D341Med (cell line): ENCODE data around the gene STX18.
A peak's percentile ranks its signal among the peaks of the same experiment; 100 is the strongest.
"Not testable (repeated sequence)": the region's sequence is repeated elsewhere in the genome, so short reads cannot be mapped to it uniquely, and the experiment has no call there.

Source experiments
- DNase-seq: peaks from one replicate; pipeline ENCODE4 v3.0.0; 2012; ENCODE audit warnings: low spot score

The STX18 gene

DNA sequence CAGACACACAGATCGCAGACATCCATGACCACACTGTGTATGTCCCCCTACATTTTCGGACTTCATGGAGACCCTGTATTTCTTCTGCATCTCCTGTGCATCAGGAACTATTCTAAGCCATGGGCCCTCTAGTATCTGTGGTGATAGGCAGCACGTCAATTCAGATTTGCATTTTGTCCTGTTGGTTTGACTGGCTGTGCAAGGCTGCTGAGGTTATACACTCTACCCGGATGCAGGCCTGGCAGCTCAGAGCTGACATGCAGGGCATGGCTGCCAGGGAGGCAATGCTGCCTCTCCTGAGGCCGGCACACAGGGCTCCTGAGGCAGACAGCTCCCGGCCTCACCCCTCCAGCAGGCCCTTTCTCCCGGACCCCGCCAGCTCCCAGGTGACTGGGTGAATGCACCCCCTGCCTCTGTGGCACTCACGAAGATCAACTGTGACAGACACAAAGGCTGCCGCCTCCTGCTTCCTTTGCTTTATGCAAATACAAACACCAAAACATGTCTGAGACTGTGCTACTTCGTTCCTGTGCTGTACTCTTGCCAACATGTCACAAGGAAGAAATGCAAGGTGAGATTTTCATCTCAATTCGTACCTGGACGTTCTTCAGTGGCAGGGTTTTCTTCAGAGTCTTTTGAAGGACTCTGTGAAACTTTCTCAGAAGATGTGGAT is 103.9 kb downstream of the STX18 start:
- no peak for DNase-seq

DNA sequence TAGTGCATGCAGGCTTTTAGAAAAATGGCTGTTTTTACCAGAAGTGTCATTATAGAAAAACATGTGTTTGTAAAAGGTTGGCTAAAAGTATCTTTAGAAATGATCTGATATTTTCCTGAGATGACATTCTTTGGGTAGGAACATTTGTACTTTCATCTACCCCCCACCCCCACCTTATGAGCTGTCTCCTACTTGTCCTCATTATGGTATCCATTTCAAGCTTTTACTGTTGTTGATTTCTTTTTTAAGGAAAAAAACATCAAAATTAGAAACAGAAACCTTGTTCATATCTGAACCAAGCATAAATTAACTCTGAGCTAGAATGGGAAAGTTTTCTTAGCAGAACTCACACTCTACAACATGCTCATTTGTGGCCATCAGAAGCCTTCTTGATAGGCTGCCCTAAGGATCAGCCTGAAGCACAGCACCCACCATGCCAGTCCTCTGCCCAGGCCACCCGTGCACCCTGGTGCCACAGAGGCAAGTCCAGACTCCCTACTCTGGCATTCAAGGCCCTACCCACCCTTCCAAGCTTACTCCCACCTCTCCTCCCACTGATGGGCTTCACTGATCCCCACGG is 105.5 kb downstream of the STX18 start:
- no peak for DNase-seq

DNA sequence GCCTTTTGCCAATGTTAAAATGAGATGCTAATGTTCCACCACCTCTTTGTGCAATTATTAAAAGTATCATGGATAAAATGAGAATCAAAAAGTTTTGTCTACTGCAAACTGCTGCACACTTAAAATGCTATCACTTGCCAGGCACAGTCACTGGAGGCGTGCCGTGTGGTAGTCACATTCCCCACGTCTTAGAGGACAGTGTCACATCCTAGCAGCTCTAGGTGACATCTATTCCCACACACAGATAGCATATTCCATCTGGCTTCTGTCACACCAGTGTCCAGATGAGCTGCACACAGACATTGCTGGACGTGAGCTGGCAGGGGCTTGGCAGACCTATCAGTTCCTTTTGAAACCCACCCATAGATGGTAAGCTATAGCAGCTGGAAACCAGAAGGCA is 107.9 kb downstream of the STX18 start:
- DNase-seq, result peak; percentile 8

DNA sequence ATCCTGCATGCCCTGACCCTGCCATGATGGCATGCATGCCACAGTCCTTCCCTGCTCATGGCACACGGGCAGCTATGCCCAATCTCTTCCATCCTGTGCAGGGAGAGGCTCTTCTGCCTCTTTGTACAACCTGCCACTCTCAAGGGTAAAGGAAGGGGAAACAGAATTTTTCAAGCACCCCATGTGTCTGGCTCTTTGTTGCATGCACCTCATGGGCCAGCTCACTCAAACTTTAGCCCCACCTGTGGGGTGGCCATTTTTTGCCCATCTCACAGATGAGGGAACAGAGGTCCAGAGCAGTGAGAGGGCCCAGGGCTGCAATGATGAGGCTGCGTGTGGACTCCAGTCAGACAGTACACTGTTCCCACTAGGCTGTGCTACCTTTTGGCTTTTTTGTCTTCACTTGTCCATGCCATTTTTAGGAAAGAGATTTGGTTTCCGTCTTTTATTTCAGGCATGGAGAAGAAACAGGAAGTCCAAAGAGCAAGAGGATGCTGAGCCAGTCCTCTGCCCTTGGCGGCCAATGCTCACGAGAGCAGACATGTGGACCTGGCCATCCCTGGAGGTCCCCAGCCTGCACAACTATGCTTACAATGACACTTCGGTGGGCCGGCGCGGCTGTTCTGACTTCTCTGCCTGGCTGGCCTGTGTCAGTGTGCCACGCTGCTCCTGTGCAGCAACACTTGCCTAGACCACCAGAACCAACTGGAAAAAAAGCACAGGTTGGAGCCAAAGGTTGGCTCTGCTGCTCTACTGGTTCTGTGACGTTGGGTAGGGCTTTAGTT is 109.3 kb downstream of the STX18 start:
- peak; percentile 8 for DNase-seq

DNA sequence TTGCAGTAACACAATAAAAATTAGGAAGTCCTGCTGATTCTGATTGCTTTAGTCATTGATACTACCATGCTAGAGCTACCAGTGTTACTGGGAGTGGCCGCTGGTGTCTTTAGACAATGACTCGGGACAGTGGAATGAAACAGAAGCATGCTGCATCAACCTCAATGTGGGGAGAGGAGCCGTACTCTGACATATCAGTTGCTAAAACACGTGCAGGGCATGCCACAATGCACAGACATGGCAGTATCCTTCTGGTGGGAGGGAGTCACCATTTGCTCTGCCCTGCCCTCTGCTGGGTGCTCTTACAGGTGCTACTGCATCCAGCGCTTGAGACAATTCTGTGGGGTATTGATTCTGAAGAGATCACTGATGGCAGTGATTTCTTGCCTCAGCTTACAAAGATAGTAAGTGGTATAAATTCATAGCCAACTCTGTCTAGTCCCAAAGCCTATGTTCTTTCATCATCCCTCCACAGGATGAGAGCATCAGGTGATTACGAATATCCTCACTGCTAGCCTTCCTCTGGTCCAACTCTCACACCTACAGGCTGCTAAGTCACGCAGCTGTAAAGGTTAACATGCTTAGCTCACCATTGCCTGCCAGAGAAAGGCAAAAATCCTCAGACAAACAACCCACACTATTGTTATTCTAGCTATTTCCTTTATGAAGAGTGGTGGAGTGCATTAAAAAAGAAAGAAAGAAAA is 111.2 kb downstream of the STX18 start:
- DNase-seq, result peak; percentile 80

DNA sequence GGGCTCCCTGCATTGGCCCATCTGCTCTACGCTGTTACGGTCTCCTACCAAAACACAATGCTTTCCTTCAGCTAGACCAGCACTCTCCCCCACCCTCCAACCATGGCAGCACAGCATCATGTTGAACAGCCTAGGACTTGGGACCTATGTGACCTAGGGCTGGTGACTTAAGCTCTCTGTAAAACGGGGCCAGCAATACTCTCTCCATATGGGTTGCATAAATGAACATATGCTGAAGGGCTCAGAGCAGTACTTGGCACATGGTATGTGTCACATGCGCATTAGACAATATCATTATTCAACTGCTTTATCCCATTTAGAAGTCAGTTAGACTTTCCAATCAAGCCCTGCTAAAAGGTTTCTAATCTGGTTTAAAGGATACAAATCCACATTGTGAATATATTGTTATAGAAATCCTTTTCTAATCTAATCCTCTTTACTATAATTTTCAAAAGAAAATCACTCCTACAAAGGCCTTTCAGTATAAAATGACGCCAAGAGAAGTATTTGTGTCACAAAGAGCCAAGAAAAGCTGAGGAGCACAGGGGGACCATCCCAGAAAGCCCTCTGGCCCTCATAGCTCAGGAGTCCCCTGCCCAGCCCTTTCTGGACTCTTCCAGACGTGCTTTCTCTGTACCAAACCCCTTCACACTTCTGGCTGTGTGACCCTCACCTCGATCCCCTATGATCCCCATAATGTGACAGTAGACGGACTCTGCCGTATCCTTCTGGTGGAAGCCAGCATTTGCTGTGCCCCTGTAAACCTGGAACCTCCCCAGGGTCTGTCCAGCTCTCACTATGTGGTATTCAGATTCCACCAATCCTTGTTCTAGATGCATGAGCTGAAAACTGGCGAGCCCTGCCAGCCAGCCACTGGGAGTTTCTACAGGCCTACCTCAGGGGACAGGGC is 112.6 kb downstream of the STX18 start:
- peak; percentile 72 for DNase-seq

DNA sequence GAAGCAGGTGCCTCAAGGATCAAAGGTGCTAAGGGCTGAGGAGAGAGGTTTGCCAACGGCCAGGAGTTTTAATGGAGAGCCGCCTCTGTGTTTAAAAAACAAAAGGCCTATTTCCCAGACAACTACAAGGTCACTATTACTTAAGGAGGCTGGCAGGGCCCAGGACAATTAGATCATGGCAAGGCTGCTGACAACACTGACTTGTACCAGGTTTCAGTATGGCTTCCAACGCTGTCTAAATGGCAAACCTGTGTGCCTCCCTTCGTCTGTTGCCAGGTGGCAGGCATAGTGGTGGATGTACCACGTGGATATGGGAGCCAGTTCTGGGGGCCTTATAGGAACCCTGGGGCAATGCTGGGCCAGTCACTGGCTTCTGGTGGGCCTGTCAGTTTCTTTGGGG is 114.0 kb downstream of the STX18 start:
- peak; percentile 12 for DNase-seq

DNA sequence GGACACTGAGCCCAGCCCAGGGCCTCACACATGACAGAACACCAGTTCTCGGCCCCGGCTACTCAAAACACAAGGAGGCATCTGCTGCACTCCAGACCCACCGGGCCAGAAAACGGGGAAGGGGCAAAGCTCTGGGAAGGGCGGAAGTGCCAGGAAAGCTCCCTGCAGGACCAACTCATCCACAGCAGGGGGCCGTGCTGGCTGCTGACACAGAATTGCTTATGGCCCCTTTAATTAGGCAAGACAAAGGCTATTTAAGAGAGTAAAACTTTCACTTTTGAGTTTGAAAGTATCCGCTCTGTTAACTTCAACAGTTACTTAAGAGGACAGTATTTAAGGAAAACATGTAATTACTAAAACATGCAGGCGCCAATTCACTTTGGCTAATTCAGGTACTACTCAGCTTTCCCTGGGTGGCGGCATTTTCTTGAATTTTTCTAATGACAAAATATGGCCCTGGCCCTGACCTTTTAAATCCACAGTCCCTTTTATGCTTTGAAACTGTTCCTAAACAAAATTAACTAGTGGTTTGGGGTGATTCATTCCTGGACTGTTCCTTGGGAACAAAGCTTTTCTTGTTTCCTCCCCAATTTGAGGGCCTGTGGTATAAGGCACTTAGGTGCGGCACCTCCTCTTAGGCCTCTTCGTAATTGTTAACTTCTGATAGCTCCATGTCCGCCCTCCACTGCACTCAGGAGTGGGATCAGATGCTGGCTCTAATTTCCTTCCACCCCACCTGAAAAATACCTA is 114.6 kb downstream of the STX18 start:
- peak; percentile 30 for DNase-seq

DNA sequence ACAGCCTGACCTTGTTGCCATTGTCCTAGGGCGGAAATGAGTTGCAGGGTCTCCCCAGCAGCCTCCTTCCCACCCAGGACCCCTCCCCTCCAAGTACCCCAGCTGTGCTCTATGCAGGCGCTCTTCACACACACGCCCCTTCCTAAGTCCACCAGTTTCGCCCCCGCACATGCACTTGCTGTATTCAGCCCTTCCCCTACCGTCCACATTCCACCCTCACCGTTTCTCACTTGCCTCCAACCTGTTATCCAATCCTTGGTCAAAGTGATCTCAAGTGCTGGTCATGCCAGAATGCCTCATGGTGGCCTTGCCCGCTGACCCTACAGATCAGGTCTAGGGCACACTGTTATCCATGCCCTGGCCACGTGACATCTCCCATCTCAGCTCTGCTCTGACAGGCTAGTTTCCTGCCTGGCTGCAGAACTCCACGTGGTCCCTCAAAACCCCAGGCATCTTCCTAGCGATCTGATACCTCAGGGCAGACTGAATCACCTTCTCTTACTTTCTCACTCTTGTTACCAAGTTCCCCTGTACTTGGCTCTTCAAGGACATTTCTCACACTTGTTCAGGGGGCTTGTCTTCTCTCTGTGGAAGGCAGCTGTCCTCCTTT is 115.2 kb downstream of the STX18 start:
- DNase-seq, result peak; percentile 7

DNA sequence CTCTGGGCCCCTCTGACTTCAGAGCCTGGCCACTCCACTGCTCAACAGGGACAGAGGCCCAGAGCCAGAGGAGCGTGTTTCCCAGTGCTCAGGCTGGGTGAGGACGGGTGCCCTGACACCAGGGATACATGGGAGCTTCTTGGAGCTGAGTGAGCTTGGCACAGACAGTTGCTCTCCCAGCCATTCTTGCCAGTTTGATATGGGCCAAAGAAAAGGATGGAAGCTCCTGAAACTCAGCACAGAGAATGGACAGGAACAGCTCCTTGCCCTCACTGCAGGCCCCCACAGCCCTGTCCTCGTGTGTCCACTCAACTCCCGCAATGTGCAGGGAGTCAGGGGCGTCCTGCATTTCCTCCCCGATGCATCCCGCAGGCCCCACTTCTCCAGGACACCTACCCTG is 116.2 kb downstream of the STX18 start:
- DNase-seq, result peak; percentile 16

DNA sequence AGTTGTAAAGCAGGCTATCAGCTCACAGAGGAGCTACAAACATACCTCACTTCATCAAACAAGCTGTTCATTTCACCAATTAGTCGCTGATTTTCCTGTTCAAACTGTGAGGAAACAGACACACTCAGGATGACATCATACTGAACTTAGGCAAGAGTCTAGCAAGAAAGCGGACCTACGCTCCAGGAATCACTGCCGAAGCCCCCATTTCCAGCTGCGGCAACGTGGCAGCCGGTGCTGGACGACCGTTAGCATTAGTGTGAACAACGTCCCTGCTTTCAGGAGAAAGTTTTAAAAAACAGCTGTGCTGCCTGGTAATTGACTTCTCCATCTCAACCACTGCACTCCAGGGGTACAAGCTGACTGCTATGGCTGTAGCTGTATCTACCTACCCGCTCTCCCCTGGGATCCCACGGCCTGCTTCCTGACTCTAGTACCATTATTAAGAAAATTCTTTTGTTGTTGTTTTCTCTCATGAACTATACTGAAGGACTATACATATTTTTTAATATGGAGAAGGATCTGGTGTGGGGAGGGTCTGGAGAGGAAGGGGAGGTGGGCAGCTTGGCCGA is 116.6 kb downstream of the STX18 start:
- peak; percentile 3 for DNase-seq

DNA sequence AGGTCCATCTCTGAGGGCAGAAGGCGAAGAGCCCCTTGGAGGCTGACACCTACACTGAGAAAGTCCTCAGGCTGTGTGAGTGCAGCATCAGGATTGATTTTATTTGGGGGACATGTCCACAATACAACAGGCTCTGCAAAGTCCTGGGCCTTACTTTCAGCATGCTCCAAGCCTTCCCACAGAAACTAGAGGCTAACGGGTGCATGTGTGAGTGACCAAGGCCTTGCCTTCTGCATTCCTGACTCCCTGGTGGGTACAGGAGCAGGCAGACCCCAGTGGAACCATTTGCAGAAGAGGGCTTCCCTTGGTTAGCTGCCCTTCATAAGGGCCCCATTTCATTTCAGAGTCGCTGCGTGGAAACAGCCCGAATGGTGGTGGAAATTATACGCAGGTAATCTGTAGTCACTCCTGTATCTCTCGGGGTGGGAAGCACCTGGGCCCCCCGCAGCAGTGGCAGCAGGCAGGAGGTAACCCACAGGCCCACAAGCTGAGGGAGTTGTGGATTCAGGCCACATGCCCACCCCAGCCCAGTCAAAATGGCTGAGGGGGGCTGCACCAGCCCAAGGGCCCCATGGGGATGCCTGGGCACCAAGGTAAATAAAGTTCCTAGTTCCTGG is 117.2 kb downstream of the STX18 start:
- peak; percentile 9 for DNase-seq

DNA sequence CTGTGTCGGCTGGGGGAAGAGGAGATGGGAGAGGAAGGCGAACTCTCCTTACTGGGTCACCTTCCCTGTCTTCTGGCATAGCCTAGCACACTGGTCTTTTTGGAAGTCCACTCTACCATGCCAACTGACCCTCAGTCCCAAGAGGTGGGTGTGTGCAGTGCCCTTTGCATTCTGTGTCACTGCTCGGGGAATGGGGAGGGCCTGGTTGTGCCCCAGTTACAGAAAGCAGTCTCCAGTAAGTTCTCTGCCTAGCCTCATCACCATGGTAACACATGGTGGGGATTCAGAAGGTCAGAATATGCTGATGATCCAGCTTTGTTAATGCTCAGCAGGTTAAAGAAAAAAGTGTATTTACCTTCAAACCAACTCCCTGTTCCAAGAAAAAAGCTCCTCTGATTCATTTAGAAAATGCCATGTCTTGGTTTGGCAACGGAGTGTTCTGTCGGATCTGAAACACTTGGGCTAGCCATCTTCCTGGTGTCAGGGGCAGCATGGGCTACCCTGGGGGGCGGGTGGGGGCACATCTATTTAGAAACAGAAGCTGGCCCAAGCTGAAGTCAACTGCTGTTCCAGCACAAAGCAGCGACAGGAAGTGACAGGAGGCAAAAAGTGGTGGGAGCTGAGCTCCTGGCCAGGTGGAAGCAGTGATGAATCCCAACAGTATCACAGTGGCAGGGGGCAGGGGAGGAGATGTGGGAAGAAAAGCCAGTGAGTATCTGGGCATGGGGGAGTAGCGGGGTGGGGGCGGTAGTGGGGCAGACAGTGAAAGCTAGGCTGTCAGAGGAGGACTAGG is 117.9 kb downstream of the STX18 start:
- peak; percentile 4 for DNase-seq

DNA sequence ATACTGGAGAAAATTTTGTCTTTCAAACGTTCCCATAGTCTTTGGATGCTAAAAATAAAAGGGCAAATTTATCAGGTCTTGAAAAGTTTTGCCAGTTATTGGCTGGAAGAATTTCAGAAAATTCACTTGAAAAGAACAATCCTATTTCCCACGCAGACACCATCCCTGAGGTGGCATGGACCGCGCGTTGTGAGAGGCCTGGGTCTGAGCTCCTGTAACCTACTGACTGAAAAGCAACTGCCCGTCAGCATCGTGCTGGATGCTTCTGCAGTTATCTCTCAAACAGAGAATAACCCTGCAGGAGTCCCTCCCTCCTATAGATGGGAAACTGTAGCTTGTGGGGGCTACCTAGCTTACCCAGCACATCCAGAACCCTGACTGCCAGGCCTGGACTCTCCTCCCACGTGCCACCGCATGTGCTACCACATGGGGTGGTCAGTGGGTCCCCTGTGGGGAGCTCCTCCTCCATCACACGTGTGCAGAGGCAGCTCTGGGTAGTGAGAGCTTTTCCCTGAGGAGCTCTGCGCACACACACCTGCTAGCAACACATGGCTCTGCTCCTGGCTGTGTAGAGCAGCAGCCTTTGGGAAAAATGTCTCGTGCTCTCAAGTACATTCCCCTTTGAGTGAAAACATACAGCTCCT is 118.9 kb downstream of the STX18 start:
- peak; percentile 16 for DNase-seq

DNA sequence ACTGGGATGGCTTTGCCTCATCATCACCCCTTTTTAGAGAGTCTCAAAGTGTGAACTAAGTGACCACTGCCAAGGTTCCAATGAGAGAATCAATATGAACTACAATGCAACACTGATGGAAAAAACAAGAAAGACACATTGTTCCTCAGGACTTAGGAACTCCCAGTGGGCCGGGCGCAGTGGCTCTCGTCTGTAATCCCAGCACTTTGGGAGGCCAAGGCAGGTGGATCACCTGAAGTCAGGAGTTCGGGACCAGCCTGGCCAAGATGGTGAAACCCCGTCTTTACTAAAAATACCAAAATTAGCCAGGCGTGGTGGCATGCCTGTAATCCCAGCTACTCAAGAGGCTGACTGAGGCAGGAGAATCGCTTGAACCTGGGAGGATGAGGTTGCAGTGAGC is 119.7 kb downstream of the STX18 start:
- DNase-seq, result not testable (repeated sequence)

DNA sequence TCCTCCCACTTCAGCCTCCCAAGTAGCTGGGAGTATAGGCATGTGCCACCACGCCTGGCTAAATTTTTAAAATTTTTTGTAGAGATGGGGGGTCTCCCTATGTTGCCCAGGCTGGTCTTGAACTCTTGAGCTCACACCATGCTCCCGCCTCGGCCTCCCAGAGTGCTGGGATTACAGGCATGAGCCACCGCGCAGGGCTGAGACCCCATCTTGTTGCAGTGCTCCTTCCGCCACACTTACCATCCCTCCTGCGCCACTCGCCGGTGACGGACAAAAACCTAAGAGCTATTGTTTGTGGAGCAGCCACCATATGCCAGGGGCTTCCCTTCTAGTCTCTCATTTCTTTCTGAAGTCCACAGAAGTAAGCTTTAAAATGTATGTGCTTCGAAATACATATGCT is 120.5 kb downstream of the STX18 start:
- no peak for DNase-seq

DNA sequence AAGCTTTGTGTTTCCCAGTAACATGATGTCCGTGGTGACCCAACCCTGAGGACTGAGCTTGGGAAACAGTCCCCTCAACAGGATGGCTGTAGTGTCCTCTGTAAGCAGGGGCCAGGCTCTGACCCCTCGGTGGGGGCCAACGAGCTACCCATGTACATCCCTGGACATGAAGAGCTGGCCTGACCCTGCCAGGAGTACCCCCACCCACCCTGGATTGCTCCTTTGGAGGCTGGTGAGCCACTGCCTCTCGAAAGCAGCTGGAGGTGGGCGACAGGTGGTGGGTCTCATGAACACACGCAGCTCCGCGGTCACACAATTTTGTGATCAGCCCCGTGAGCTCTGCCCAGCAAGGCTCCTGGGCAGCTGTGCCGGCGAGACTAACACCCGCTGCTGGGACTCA is 121.4 kb downstream of the STX18 start:
- DNase-seq, result peak; percentile 12

DNA sequence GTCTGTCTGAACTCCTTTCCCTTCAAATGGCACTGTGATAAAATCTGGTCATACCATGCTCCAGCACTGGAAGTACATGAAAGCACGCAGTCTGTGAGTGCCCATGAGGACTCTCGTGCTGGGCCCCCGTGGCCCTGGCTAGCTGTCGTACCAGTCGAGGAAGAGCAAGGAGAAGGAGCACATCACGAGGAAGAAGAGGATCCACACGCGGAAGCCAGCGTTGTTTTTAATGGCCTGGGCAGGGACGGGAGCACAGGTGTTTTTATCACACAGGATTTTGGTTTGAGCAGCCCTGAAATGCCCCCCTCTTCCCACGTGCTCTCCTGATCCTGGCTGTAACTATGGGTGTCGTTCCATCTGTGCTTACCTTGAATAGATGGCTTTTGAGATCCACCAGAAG is 122.0 kb downstream of the STX18 start:
- no peak for DNase-seq
